ENCODE data around the gene RND3.

DNA sequence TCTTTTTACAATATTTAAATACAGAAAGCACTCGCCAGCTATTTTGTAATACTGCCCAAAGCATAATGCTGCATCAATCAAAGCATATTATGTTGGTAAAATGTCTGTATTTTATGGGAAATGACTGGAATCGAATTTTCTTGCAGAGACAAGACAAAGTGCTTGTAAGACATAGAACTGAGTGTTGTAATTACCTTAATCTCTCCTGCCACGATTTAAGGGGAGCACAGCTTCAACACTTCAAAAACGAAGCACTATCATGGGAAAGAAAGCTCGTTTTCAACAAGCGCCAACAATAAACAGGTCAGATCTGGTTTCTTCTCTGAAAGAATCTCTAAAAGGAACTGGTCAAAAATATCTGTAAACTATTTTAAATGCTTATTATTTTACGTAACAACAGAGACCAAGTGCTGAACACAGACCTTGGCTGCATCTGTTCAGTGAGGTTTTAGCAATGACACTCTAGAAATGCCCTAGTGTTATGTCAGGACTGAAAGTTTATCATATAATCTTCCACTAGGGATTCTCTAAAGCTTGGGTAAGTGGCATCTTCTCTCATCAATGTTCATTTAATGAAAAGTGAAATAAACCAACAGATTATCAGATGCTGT, 19.0 kb downstream of the RND3 start:
- TF ChIP-seq POLR2A (IDR thresholded peaks at IDR 0.05) (no peak), POLR2AphosphoS5 (IDR thresholded peaks at IDR 0.05; ENCODE audit: insufficient read depth in 1 of 2, low read depth in 1 of 2) (no peak)
- TF ChIP-seq, protein P1, sequence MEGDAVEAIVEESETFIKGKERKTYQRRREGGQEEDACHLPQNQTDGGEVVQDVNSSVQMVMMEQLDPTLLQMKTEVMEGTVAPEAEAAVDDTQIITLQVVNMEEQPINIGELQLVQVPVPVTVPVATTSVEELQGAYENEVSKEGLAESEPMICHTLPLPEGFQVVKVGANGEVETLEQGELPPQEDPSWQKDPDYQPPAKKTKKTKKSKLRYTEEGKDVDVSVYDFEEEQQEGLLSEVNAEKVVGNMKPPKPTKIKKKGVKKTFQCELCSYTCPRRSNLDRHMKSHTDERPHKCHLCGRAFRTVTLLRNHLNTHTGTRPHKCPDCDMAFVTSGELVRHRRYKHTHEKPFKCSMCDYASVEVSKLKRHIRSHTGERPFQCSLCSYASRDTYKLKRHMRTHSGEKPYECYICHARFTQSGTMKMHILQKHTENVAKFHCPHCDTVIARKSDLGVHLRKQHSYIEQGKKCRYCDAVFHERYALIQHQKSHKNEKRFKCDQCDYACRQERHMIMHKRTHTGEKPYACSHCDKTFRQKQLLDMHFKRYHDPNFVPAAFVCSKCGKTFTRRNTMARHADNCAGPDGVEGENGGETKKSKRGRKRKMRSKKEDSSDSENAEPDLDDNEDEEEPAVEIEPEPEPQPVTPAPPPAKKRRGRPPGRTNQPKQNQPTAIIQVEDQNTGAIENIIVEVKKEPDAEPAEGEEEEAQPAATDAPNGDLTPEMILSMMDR (IDR thresholded peaks at IDR 0.05) = no peak

Data from vagina (tissue), 2 donors.